Fibroblast of villous mesenchyme (primary cell): Measurements from ENCODE around the gene ETV3. TPM values are rescaled to one million over a fixed set of nuclear protein-coding genes. Genes with fewer than 3 reads are reported as not detected.
"Not testable (repeated sequence)": the region's sequence is repeated elsewhere in the genome, so short reads cannot be mapped to it uniquely, and the experiment has no call there.

Experiments used
- DNase-seq: peaks from one replicate; pipeline ENCODE4 v3.0.0-alpha.2; 2010; ENCODE audit warnings: low read depth
- H3K4me3 ChIP-seq: 2 replicates; pipeline ENCODE4 v1.5.1; 2011; ENCODE audit warnings: low read depth, mild to moderate bottlenecking, low read length
- total RNA-seq: library from RNA; depleted of rRNA; stranded (reverse); fragments of >200 nt; gene quantifications from 2 replicates; pipeline ENCODE4 v1.2.3, GENCODE V29; 2012
- TF ChIP-seq, protein P1 (sequence below): IDR thresholded peaks from 2 replicates; pipeline ENCODE4 v1.5.1; 2012; ENCODE audit warnings: low read depth, mild to moderate bottlenecking, low read length; ENCODE audit not compliant: insufficient read depth

Gene ETV3
- total RNA-seq, 1 donor: 13.0 TPM

DNA sequence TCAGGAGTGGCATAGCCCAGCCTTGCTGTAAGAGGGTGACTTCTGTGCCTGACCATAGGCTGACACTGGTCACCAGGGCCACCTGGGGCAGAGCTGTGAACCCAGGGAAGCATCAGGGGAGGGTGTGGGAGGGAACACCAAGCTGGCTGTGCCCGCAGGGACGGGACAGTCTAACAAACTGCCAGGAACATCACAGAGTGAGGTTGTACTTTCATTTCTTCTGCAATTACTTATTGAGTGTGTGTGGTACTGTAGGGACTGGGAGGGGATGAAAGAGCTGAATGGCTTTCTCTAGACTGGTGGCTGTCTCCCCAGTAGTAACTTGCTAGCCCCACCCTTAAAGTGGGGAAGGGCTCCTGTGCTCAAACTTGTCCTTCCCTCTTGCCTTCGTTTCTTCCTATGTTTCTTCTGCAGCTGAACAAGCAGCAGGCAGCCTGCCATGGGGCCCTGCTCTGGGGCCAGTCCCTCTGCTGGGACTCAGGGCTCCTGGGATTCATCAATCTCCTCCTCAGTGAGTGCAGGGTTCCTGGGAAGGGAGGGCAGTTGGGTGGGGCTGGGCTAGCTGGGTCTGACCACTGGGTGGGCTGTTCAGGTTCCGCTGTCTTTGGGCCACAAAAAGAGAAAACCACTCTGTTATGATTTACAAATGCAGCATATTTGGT lies 39.7 kb upstream of the ETV3 start:
- no peak overlapping the region for H3K4me3 ChIP-seq
- DNase-seq: no peak
- TF ChIP-seq, protein P1, sequence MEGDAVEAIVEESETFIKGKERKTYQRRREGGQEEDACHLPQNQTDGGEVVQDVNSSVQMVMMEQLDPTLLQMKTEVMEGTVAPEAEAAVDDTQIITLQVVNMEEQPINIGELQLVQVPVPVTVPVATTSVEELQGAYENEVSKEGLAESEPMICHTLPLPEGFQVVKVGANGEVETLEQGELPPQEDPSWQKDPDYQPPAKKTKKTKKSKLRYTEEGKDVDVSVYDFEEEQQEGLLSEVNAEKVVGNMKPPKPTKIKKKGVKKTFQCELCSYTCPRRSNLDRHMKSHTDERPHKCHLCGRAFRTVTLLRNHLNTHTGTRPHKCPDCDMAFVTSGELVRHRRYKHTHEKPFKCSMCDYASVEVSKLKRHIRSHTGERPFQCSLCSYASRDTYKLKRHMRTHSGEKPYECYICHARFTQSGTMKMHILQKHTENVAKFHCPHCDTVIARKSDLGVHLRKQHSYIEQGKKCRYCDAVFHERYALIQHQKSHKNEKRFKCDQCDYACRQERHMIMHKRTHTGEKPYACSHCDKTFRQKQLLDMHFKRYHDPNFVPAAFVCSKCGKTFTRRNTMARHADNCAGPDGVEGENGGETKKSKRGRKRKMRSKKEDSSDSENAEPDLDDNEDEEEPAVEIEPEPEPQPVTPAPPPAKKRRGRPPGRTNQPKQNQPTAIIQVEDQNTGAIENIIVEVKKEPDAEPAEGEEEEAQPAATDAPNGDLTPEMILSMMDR: no peak

DNA sequence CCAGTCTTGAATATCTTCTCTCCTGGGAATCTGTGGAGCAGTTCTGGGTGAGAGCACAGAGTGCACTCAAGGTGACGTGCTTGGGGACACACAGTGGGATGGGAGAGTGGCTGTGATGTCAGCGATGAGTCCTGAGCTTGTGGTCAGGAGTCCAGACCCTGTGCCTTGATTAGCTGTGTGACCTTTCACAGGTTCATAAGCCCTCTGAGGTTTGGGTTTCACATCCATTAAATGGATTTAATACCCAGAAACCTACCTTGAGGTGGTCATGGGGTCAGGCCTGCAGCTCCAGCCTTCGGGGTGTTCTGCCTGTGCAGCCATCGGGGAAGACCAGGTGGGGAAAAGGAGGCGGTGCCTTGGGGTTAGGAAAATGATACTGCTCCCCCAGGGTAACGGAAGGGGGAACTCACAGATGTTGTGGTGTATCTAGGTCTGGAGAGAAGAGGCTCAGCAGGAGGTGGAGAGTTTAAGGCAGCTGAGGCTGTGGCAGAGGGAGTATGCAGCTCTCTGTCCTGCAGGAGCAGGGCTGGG lies 38.5 kb upstream of the ETV3 start:
- TF ChIP-seq, protein P1: no peak
- no peak for DNase-seq

DNA sequence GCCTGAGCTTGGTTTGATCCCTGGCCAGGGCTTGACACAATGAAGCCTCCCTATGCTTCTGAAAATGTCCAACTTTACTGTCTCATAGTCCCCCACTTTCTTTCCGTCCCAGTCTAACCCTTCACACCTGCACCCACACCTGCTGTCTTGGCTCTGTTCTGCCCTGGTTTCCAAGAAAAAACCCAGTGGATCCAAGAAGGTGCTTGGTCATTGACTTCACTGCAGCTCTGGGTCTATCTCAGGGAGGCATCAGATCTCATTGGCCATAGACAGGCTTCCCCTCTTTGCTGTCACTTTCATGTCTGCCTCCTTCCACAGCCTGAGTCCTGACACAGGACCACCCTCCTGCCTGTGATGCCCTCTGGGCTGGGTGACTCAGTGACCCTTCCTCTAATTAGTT lies 37.8 kb upstream of the ETV3 start:
- H3K4me3 ChIP-seq: no peak overlapping the region
- no peak for DNase-seq
- TF ChIP-seq, protein P1: no peak

More for the DNA sequence above, 38.5 kb upstream of the ETV3 start:
- H3K4me3 ChIP-seq: no peak overlapping the region

DNA sequence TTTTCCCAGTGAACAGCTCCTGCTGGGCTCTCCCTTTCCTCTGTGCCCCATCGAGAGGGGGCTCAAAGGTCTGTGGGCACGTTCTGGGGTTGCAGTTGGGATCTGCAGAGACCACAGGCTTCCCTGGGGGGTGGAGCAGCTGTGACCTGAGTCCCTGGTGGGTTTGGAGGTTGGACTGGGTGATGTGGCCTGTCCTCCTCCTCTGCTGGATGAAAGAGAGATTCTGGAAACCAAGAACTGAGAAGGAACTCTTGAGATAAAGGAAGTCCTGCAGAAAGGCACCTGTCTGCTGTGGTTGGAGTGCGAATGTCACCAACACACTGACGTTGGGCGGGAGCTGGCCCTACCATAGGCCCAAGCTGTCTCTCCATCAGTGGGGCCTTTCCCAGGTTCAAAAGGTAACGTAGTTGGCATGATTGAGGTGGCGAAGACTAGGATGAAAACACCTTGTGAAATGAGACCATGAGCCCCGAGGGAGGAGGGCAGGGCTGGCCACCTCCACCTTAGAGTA lies 35.8 kb upstream of the ETV3 start:
- no peak overlapping the region for H3K4me3 ChIP-seq
- no peak for DNase-seq
- TF ChIP-seq, protein P1: no peak

DNA sequence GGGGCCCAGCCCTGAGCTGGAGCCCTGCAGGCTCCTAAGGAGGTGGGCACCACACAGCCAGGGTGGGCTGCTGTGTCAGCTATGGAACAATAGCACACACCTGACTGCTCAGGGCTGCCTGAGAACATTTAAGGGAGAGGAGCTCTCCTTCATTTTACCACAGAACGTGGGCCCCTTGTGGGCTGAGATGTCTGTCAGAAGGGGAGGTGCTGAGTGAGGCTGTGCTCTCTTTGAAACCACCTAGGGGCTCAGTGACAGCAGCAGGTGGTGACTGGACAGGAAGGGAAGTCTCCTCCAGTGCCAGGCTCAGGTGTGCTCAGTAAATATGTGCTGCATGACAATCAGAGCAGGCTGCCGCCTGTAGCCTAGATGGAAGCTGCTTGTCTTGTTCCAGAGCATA lies 35.0 kb upstream of the ETV3 start:
- not testable (repeated sequence) for H3K4me3 ChIP-seq, DNase-seq

DNA sequence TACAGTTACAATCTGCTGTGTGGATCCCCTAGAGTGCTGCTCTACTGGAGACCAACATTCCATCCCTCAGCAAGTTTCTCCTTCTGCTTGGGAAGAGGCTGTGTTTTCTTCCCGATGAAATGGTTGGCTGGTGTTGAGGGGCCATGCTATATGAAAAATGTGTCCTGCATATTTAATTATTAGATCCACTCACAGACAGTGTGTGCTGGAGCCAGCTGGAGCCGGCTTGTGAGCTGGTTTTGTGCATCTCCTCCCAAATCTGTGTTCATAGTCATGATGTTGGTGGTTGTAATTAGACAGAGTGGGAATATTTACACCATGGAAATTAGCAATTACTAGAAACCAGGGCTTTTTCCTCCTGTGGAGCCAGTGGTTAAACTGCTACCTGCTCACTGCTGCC lies 34.4 kb upstream of the ETV3 start:
- H3K4me3 ChIP-seq, DNase-seq: not testable (repeated sequence)

DNA sequence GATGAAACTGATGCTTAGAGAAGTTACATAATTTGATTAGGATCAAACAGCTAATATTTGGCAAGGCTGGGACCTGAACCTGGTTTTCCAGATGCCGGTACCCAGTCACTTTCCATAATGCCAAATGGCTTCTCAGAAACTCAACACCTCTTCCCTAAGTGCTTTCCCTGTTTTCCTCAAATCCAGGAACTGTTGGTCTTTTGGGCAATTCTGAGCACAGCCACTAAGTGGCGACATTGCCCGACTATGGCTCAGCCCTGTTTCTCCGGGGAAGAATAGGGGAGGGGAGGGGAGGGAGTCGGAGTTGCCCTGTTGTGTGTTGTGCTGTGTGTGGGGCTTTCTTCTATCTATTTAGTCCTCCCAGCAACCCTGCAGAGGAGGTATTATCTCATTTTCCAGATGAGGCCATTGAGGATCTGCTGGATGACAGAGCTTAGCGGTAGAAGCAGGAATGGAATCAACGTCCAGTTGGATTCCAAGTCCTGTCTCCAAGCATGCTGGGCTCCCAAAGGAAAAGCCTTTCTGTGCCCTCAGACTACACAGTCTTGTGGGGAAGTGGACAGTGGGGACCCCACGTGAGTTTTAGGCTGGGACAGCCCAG lies 33.8 kb upstream of the ETV3 start:
- DNase-seq, H3K4me3 ChIP-seq: not testable (repeated sequence)

DNA sequence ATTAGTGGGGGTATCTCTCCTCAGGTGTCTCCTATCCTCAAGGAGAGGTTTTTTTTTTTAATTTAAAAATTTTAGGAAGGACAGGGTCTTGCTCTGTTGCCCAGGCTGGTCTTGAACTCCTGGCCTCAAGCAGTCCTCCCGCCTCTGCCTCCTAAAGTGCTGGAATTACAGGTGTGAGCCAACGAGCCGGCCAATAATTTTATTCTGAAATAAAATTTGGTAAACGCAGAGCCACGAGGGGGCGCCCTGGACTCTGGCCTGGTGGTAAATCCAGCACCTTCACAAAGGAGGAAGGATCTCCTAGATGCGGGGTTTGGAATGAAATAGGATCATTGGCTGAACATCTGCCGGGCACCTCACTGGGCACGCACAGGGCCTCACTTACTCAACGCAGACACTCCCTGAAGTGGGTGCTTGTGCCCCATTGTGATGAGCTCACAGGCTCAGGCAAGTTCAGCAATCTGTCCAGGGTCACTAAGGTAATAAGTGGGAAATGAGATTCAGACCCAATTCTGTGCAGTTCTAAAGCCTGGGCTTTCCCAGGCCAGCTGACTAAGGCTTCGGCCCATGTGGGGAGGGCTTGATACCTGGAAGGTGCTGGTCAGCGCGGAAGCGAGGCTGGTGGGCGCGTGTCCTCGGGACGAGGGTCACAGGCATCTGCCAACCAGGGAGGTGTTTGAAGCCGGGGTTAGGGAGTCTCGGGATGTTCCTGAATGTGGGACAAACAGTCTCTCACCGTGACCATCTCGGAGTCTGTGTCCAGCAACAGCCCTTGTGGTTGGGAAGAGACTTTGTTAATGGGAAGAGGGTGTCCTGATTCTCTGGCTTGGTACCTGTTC lies 32.7 kb upstream of the ETV3 start:
- peak; percentile 13 for DNase-seq

More for the DNA sequence above, 32.7 kb upstream of the ETV3 start:
- H3K4me3 ChIP-seq: no peak overlapping the region
- TF ChIP-seq, protein P1: peak; percentile 59
